GM18907 (cell line): Measurements from ENCODE around the gene PKN3.
"Not testable (repeated sequence)": the region's sequence is repeated elsewhere in the genome, so short reads cannot be mapped to it uniquely, and the experiment has no call there.

Source experiments
- ATAC-seq: cut with Tn5 transposase; IDR thresholded peaks from one replicate; pipeline ENCODE4 v1.9.1; 2021; ENCODE audit warnings: mild to moderate bottlenecking, moderate library complexity; ENCODE audit not compliant: unreplicated experiment

The PKN3 gene

DNA sequence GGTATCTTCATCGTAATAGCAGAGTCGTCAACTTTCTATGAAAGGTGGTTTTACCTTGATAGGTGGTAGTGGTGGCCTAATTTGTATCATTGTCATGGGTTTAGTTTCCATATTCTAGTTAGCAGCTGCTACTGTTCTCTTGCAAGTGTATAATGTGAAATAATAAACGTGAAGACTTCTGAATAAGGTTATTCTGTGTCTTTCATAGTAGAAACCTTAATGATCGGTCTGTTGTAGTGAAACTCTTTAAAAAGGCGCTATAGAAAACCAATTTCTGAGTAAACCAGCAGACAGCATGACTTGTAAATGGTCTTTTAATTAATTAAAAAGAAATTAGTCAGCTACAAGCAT, 11.6 kb upstream of the PKN3 start:
- no peak for ATAC-seq

DNA sequence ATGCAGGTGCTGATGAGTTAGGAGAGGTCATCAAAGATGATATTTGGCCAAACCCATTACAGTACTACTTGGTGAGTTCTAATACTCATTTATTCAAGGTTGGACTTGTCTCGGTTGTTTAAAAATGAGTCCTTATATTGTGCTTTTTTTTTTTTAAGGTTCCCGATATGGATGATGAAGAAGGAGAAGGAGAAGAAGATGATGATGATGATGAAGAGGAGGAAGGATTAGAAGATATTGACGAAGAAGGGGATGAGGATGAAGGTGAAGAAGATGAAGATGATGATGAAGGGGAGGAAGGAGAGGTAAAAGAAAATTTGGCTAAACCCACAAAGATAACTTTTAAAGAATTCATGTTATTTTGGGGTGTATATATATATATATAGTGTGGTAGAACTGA, 8.6 kb upstream of the PKN3 start:
- ATAC-seq, result not testable (repeated sequence)

DNA sequence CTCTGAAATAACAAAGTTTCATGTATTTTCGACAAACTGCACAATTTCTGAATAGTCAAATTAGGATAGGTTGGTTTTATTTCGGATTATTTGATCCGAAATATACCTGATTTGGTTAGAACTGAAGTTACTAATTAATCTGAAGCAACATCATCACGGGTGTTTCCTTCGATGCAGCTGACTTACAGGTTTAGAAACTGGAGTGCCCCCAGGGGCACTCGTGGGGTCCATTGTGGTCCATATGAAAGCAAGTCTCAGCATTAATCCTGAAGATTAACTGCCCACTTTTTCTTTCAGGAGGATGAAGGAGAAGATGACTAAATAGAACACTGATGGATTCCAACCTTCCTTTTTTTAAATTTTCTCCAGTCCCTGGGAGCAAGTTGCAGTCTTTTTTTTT, 8.0 kb upstream of the PKN3 start:
- ATAC-seq, result peak; percentile 38

DNA sequence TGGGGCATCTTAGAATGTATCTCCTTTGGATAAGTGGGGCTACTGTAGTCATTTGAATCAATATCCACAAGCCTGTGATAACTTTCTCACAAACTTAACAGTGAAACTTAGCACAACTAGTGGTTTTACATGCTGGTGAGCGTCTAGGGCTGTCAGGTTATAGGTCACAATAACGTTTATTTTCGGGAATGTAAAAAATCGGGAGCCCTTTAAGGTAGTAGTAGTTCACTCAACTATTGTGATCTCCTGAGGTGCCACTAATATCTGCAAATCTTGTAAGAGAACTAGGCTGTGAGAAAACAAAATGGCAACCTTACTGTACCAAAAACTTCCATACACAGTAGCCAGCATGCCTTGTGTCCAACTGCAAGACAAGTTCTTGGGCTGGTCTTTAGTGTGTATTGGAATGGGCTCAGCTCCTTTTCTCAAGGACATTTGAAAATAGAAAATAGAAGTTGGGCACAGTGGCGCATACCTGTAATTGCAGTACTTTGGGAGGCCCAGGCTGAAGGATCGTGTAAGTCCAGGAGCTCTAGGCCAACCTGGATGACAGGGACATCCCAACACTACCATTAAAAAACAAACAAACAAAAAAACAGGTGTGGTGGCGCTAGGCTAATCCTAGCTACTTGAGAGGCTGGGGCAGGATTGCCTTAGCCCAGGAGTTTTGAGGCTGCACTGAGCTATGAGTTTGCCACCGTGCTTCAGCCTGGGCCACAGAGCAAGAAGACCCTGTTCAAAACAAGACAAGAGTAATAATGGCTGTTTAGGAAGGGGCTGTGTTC, 5.2 kb upstream of the PKN3 start:
- no peak for ATAC-seq

DNA sequence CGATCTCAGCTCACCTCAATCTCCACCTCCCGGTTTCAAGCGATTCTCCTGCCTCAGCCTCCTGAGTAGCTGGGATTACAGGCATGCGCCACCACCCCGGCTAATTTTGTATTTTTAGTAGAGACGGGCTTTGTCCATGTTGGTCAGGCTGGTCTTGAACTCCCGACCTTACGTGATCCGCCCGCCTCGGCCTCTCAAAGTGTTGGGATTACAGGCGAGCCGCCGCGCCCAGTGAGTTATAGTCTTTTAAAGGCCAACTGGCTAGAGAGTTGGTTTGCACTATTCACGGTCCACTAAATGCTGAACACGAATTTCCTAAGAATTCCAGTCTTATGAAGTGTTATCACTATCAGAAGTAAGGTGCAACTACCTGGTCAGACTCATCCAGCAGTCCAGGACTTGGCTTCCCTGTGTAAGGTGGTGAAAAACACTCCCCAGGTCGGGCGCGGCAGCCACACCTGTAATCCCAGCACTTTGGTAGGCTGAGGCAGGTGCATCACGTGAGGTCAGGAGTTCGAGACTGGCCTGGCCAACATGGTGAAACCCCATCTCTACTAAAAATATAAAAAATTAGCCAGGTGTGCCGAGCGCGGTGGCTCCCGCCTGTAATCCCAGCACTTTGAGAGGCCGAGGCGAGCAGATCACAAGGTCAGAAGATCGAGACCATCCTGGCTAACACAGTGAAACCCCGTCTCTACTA, 3.1 kb upstream of the PKN3 start:
- ATAC-seq, result not testable (repeated sequence)

DNA sequence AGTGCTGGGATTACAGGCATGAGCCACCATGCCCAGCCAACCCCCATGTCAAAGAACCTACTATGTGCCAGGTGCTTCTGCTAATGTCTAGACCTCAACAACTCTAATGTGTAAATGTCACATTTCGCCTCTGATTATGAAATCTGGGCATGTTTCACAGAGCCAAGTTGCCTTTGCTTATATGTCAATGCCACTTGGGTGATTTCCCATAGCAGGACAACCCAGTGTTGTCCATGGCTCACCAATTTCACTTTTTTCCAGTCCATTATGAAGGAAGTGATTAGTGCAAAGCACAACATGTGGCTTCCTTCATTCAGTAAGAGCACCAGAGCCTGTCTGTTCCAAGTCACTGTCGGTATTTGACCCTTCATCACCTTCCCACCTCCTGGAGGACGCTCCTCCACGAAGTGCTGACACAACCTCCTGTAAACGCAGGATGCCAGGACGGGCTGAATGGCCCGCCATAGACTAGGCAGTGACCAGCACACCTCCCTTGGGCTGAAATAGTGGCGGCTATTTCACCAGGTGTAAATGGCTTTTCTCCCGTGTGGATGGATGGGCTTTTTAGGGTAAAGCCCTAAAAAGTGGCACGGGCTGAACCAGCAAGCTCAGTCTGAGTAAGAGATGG, 962 bp upstream of the PKN3 start:
- ATAC-seq, result no peak

DNA sequence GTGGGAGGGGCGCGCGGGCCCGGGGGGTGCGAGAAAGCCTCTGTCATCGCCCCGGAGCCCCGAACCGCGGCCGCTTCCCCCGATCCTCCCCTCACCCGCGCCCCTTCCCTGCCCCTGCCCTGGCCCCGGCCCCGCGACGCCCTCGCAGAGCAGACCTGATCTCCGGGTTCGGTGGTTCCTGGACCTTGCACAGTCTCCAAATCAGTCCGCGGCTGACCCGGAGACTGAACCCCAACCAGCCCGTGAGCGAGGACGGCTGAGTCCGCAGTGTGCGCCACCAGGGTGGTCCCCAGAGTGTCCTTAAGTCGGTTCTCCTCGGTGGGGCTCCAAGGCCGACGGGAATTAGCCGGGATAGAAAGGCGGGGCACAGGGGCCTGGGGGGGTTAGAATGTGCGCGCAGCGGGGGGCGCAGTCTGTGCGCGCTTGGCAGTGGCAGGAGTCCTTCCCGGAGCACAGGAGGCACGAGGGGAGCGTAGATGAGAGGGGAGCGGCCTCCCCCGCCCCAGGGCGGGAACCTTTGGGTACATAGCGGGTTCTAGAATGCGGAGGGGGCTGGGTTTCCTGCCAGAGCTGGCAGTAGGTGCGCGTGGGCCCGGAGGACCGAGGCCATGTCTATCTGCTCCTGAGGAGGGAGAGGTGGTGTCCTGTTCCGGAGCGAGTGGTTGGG, 779 bp downstream of the PKN3 start:
- ATAC-seq, result no peak

DNA sequence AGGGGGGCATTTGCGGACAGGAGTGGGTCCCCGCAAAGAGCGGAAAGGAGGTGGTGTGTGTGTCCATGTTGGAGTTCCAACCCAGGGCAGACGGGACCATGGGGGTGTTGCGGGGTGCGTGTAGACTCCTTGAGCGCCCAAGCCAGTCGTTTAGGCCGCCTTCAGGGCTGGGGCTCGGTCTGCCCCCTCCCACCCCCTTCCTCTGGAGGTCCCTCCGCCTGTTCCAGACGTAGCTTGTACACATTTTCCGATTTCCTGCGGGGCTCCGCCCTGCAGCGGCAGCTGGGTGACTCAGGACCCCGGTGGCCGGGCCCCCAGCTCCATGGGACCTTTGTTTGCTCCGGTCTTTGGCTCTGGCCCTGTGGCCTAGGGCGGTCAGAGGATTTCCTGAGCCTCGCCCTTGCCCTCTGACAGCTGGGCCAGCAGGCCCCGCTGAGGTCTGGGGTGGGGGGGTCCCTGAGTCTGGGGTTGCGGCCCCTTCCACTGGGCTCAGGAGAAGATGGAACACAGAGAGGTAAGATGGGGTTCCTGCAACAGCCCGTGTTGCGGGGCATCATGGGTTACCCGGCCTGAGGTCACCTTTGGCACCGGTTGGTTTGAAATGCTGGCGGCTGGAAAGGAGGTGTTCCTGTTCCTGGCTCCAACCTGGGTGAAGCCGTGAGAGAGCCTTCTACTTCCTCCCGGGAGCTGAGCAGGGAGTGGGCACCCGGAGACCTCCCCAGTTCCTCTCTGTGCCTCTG, 1.5 kb downstream of the PKN3 start:
- ATAC-seq, result no peak

DNA sequence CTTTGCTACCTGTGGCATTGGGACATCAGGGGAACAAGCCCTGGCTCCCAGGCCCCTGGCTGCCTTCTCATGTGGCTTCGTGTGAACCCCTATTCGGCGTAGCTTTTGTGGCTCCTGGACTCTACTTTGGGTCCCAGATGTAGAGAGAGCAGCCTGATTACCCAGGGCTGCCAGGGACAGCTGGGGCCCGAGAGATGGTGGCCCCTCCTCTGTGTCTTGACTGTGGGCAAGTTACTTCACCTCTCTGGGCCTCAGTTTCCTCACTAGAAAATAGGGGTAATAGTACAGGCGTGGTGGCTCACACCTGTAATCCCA, 2.0 kb downstream of the PKN3 start:
- no peak for ATAC-seq

DNA sequence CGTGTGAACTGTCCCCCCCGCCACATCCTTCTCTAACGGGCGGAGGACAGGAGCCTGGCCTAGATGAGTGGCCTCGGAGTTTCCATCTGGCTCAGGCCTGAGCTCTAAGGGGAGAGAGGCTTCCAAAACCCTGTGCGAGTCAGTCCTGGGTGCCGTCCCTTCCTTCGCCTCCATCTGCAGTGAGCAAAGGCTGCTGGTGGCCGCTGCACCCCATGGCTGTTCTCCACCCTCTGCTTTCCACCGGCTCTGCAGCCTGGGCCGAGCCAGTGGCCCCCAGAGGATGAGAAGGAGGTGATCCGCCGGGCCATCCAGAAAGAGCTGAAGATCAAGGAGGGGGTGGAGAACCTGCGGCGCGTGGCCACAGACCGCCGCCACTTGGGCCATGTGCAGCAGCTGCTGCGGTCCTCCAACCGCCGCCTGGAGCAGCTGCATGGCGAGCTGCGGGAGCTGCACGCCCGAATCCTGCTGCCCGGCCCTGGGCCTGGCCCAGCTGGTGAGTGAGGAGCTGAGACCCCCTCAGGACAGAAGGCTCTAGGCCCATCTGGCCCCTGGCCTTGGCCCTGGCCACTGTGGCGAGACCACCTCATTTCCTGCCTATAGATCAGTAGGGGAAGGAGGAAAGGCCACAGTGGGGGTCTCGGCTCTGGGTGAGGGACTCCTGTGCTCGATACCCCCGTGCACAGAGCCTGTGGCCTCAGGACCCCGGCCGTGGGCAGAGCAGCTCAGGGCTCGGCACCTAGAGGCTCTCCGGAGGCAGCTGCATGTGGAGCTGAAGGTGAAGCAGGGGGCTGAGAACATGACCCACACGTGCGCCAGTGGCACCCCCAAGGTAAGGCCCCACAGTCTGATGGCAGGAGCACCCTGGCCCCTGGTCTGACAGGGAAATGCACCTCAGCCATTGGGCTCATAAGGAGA, 3.0 kb downstream of the PKN3 start:
- ATAC-seq, result no peak

DNA sequence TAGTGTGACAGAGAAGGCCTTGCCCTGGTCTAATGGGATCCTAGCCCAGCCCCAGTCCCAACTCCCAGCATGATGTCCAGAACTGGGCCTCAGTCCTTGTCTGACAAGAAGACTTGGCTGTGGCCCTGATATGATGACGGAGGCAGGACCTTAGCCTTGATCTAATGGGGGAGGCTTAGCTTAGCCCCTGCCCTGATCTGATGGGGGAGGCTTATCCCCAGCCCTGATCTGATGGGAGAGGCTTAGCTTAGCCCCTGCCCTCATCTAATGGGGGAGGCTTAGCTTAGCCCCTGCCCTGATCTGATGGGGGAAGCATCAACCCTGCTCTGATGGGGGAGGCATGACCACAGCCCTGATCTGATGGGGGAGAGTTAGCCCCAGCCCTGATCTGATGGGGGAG, 3.7 kb downstream of the PKN3 start:
- no peak for ATAC-seq

DNA sequence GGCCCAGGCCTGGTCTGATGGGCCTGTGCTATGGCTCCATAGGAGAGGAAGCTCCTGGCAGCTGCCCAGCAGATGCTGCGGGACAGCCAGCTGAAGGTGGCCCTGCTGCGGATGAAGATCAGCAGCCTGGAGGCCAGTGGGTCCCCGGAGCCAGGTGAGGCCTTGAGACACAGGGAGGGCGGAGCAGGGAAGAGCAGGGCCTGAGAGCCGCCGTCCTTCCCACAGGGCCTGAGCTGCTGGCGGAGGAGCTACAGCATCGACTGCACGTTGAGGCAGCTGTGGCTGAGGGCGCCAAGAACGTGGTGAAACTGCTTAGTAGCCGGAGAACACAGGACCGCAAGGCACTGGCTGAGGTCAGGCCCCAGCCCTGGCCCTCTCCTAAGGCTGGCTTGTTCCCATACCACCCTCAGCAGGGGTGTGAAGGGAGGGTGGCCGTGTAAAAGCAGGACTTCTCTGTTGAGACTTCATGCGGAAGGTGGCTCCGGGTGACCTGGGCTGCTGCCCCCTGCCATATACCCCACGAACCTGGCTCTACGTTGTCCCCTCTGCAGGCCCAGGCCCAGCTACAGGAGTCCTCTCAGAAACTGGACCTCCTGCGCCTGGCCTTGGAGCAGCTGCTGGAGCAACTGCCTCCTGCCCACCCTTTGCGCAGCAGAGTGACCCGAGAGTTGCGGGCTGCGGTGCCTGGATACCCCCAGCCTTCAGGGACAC, 4.5 kb downstream of the PKN3 start:
- ATAC-seq, result no peak

DNA sequence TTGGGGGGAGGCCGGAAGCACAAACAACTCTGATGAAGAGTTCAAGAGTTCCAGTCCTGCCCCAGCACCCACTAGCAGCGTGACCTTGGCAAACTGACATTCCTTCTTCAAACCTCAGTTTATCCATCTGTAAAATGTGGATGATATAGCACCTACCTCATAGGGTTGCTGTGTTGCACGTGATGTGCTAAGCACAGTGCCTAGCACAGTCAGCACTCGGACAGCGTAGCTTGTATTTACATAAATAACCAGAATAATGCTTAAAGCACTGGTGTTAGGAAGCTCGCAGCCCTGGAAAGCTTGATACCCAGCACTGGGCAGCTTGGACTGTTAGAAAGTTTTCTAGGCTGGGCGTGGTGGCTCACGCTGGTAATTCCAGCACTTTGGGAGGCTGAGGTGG, 5.1 kb downstream of the PKN3 start:
- ATAC-seq, result no peak

DNA sequence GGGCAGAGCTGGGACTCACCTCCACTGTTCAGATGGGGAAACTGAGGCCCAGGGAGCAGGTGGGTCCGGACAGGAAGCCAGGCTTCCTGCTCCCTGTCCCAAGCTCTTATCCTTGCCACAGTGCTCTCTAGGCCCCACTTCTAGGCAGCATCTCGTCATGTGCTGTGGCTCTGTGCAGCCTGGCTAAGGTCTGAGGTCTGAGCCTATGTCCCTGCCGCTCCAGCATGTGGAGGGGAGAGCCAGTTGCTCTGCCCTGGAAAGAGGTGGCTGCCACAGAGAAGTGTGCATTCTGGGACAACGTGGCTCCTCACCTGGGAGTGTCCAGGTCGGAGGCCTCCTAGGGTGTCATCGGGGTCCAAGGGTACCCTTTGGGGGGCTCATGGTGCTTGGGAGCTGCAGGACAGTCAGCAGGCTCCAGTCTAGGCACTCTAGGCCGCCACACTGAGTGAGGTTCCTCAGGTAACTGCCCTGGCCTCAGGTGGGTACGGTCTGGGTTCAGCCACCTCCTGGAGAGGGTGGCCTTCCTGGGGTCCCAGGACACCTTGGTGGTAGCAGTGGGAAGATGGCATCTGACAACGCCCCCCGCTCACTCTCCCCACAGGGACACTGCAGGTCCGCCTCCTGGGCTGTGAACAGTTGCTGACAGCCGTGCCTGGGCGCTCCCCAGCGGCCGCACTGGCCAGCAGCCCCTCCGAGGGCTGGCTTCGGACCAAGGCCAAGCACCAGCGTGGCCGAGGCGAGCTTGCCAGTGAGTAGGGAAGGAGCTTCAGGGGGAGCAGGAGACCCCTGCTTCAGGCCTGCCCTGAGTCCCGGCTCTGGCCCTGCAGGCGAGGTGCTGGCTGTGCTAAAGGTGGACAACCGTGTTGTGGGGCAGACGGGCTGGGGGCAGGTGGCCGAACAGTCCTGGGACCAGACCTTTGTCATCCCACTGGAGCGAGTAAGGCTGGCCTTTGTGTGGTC, 10.4 kb downstream of the PKN3 start:
- no peak for ATAC-seq

DNA sequence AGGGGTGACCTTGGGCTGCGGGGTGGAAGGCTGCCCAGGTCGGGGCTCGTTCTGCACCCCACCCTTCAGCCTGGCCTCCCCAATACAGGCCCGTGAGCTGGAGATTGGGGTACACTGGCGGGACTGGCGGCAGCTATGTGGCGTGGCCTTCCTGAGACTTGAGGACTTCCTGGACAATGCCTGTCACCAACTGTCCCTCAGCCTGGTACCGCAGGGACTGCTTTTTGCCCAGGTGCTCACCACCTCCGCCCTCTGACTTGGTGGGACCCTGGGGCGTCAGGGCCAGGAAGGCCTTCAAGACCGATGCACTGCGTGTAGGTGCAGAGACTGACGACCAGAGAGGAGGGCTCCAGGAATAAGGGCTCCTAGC, 11.1 kb downstream of the PKN3 start:
- ATAC-seq, result no peak

DNA sequence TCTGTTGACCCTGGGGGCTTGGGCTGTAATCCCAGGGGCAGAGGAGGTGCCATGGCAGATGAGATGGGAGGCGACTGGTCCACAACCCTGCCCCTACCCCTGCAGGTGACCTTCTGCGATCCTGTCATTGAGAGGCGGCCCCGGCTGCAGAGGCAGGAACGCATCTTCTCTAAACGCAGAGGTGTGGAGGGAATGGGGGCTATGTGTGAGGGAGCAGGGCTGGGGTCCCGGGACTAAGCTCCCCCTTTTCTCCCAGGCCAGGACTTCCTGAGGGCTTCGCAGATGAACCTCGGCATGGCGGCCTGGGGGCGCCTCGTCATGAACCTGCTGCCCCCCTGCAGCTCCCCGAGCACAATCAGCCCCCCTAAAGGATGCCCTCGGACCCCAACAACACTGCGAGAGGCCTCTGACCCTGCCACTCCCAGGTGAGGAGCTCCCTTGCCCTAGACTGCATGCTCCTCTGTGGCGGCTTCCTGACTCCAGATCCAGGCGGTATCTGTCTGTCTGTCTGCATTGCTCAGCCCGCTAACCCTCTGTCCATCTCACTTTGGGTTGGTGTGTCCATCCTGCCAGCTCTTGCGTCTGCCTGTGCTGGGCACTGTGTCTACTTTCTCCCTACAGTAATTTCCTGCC, 11.8 kb downstream of the PKN3 start:
- no peak for ATAC-seq

DNA sequence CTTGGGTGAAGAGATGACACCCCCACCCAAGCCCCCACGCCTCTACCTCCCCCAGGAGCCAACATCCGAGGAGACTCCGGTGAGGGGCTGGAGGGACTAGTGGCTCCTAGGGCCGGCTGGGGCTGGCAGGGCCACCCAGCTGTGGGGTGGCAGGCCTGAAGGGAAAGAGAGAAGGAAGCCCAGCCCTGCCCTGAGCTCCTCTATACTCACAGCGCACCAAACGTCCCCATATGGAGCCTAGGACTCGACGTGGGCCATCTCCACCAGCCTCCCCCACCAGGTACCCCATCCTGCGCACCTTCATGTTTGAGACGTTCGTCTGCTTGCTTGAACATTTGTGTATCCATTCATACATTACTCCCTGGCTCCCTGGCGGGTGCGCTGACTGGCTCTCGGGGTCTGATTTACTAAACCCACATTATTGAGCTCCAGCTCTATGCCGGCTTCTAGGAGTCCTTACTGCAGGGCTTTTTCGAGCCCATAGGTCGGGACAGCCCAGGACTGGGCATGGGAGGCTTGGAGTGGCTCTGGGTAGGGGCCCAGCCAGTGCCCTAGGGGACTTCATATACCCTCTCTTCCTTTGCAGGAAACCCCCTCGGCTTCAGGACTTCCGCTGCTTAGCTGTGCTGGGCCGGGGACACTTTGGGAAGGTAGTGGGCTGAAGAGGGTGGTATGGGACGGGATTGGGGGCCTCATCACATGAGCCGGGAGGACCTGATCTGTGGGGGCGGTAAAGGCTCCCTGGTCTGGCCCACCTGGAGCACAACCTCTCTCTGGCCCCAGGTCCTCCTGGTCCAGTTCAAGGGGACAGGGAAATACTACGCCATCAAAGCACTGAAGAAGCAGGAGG, 12.5 kb downstream of the PKN3 start:
- no peak for ATAC-seq
